Superior temporal gyrus (tissue), 1 donor: Measurements from ENCODE around the gene ARIH2.
"Not testable (repeated sequence)": the region's sequence is repeated elsewhere in the genome, so short reads cannot be mapped to it uniquely, and the experiment has no call there.

Experiments used
- DNase-seq: peaks from one replicate; pipeline ENCODE4 v3.0.0-alpha.2; 2016; ENCODE audit errors: extremely low spot score

The ARIH2 gene

GRCh38 chr3:48918388-48919214 lies at the start of gene ARIH2:
Gene ARIH2 (plus strand): TSS chr3:48918842. CDS start chr3:48927559, 8,717 bp downstream.
- DNase-seq, result peak; percentile 97

GRCh38 chr3:48877671-48878070 lies 41.0 kb upstream of the ARIH2 start:
- no peak for DNase-seq

GRCh38 chr3:48879307-48879993 lies 39.2 kb upstream of the ARIH2 start:
- DNase-seq, result no peak

GRCh38 chr3:48879994-48880377 lies 38.7 kb upstream of the ARIH2 start:
- DNase-seq, result no peak

- no peak for DNase-seq
These were observed 37.6 kb upstream of the ARIH2 start for GRCh38 chr3:48881006-48881405.

- no peak for DNase-seq
These were observed 37.0 kb upstream of the ARIH2 start for GRCh38 chr3:48881652-48882114.

GRCh38 chr3:48885753-48886152 lies 32.9 kb upstream of the ARIH2 start:
- DNase-seq, result no peak

GRCh38 chr3:48891606-48892005 lies 27.0 kb upstream of the ARIH2 start:
- DNase-seq, result no peak

GRCh38 chr3:48894516-48894915 lies 24.1 kb upstream of the ARIH2 start:
- no peak for DNase-seq

GRCh38 chr3:48896936-48897335 lies 21.7 kb upstream of the ARIH2 start:
- DNase-seq, result no peak

GRCh38 chr3:48897460-48898376 lies 20.9 kb upstream of the ARIH2 start:
- DNase-seq, result no peak

- peak; percentile 59 for DNase-seq
These were observed 20.0 kb upstream of the ARIH2 start, which contains the start of gene SLC25A20 for GRCh38 chr3:48898383-48899234. Gene SLC25A20 (minus strand): TSS chr3:48898882. CDS start chr3:48898794, 88 bp downstream.

GRCh38 chr3:48899273-48899672 lies 19.4 kb upstream of the ARIH2 start:
- no peak for DNase-seq

GRCh38 chr3:48907026-48907425 lies 11.6 kb upstream of the ARIH2 start:
- DNase-seq, result not testable (repeated sequence)

- DNase-seq, result no peak
These were observed 3.3 kb upstream of the ARIH2 start for GRCh38 chr3:48915296-48915695.

- DNase-seq, result no peak
These were observed 835 bp downstream of the ARIH2 start for GRCh38 chr3:48919215-48920138.

GRCh38 chr3:48926425-48927392 lies 8.1 kb downstream of the ARIH2 start:
- DNase-seq, result no peak

GRCh38 chr3:48927928-48928327 lies 9.3 kb downstream of the ARIH2 start:
- no peak for DNase-seq

GRCh38 chr3:48928679-48929078 lies 10.0 kb downstream of the ARIH2 start:
- no peak for DNase-seq
